LNCAP (cell line): ENCODE measurements around the gene CSTPP1.

Source experiments
- CTCF ChIP-seq: fragments of 450-650 bp; IDR thresholded peaks from 2 replicates; pipeline ENCODE4 v1.5.1; 2017; ENCODE audit warnings: mild to moderate bottlenecking

CSTPP1 gene

GRCh38 chr11:47189100-47189834, 252.7 kb downstream of the CSTPP1 start:
- no peak for TF ChIP-seq CTCF

- no peak for TF ChIP-seq CTCF
Measured at GRCh38 chr11:47192111-47192510, 255.6 kb downstream of the CSTPP1 start.

GRCh38 chr11:47201015-47201414, 264.5 kb downstream of the CSTPP1 start:
- TF ChIP-seq CTCF: no peak

GRCh38 chr11:47202576-47202975, 266.0 kb downstream of the CSTPP1 start:
- TF ChIP-seq CTCF: no peak

- no peak for TF ChIP-seq CTCF
Measured at GRCh38 chr11:47204637-47204989, 268.1 kb downstream of the CSTPP1 start.

- TF ChIP-seq CTCF: no peak
Measured at GRCh38 chr11:47207459-47207858, 270.9 kb downstream of the CSTPP1 start.

- TF ChIP-seq CTCF: no peak
Measured at GRCh38 chr11:47208628-47209027, 272.1 kb downstream of the CSTPP1 start.
